Adrenal gland (tissue), 12 donors: ENCODE measurements around the gene ZCCHC14. TPM values are rescaled to one million over a fixed set of nuclear protein-coding genes. Genes with fewer than 3 reads are reported as not detected.
"Not testable (repeated sequence)": the region's sequence is repeated elsewhere in the genome, so short reads cannot be mapped to it uniquely, and the experiment has no call there.

Experiments
- DNase-seq, 7 donors: peaks; one replicate each; pipeline ENCODE4 v3.0.0-alpha.2; 2019 to 2020
- H3K27ac ChIP-seq, 5 donors: fragments of 200-600 bp; sonication (generic) in 4 of 5; 1 replicate in 3 of 5; 2 replicates in 2 of 5; pipeline versions ENCODE4 v1.5.1 to v1.8.0; 2016 to 2020; ENCODE audit warnings: mild to moderate bottlenecking in 1 of 5
- H3K27me3 ChIP-seq: fragments of 200-600 bp; 2 replicates; pipeline ENCODE4 v1.8.0; 2021
- H3K36me3 ChIP-seq, 2 donors: fragments of 200-600 bp; replicated peaks in 1 of 2; 1 replicate in 1 of 2; 2 replicates in 1 of 2; pipeline versions ENCODE4 v1.5.1 to v1.8.0; 2018 to 2022
- H3K4me1 ChIP-seq, 2 donors: fragments of 200-600 bp; replicated peaks in 1 of 2; 1 replicate in 1 of 2; 2 replicates in 1 of 2; pipeline versions ENCODE4 v1.5.1 to v1.8.0; 2018 to 2021
- H3K4me3 ChIP-seq, 4 donors: fragments of 200-600 bp; sonication (generic) in 3 of 4; one replicate each; pipeline ENCODE4 v1.5.1; 2016 to 2018
- H3K9me3 ChIP-seq, 3 donors: fragments of 200-600 bp; sonication (generic) in 1 of 3; replicated peaks in 1 of 3; 1 replicate in 2 of 3; 2 replicates in 1 of 3; pipeline versions ENCODE4 v1.5.1 to v1.8.0; 2016 to 2021
- CTCF ChIP-seq, 6 experiments: fragments of 450-650 bp in 4 of 6; fragments of 200-600 bp in 2 of 6; sonication (generic) in 1 of 6; IDR thresholded peaks; 1 replicate in 5 of 6; 2 replicates in 1 of 6; pipeline versions ENCODE4 v1.5.1 to v1.8.0; 2016 to 2021; ENCODE audit warnings: antibody characterized with exemption in 6 of 6, mild to moderate bottlenecking in 2 of 6, moderate library complexity in 1 of 6
- POLR2A ChIP-seq, 2 donors: fragments of 450-650 bp; IDR thresholded peaks; one replicate each; pipeline ENCODE4 v1.6.1; 2017; ENCODE audit warnings: antibody characterized with exemption in 2 of 2, mild to moderate bottlenecking in 2 of 2, moderate library complexity in 1 of 2
- WGBS, 4 donors: extraction: QIAGEN DNeasy Blood & Tissue Kit in 2 of 4; methylation state at CpG; one replicate each; pipeline versions ENCODE4 v1.1.5 to v1.1.7; 2013 to 2017; 5-methylcytosine and 5-hydroxymethylcytosine counted together
- intact Hi-C, 2 donors: fragments of 100-400 bp; cut with DNase I; formaldehyde crosslinking; loops; one replicate each; pipeline versions ENCODE4 v1.14.1 to v1.15.0; 2022 to 2023
- polyA plus RNA-seq, 3 donors: library from polyadenylated mRNA; stranded (reverse); fragments of 200-250 nt in 2 of 3; fragments of 350-450 nt in 1 of 3; fragmentation: Illumina TruSeq in 1 of 3; extraction: RNeasy Lipid Tissue Mini Kit (QIAGEN cat#74804) in 1 of 3; gene quantifications; one replicate each; pipeline ENCODE4 v1.2.3, GENCODE V29; 2013 to 2014
- total RNA-seq, 9 donors: library from RNA; depleted of rRNA in 4 of 9; stranded (reverse); fragments of >200 nt in 4 of 9; fragments of 120-200 nt in 1 of 9; fragmentation: NEBNext Ultra II Directional in 1 of 9; extraction: Animal tissue kit (Norgen Biotek cat#: 25700) in 1 of 9; gene quantifications; one replicate each; pipeline versions ENCODE4 v1.1.0 to v1.2.4, GENCODE V29; 2013 to 2023
- donor health status: healthy with polysubstance abuse.
- donor health status: Bipolar disorder and iron deficiency.
- donor health status: DM: yes; HTN: yes; CAD: no.
- donor health status: DM: no; HTN: no; CAD: no.
- donor health status: DM: no; HTN: no; CAD: no.
- donor health status: DM: yes; HTN: yes; CAD: no.

The ZCCHC14 gene
- total and polyA plus RNA-seq, 12 donors, result 10.6 to 49.8 (median 28.7) TPM

DNA sequence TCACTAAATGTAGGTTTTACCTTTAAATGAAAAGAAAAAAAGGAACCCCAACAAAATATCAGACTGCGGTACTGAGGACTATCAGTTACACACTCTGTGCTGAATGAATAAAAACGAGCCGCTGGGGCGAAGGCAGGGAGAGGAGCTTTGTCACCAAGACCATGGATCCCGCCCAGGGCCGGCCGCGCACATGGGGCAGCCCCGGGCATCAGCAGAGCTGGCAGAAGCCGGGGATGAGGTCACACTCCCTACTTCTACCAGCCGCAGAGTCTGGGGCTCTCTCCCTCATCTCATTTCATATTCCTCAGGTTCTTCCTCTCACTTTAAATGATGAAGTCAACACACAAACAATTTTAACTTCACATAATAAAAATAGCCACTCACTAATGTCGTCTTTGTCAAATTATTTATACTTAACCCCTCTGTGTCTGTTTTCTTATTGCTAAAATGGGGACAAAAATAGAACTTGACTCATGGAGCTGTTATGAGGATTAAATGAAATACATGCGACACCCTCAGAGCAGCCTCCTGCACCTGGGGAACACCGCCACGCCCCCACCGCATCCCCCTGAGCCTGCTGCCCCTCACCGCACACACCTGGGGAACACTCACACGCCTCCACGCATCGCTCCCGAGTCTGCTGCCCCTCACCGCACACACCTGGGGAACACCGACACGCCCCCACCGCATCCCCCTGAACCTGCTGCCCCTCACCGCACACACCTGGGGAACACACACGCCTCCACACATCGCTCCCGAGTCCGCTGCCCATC is 15.4 kb downstream of the ZCCHC14 start:
- DNase-seq, result peak; percentile 87 to 95 (median 92)
- 63 to 70% (median 64%) methylated on average over 29 to 30 of the region's 30 CpGs for WGBS, 4 donors

DNA sequence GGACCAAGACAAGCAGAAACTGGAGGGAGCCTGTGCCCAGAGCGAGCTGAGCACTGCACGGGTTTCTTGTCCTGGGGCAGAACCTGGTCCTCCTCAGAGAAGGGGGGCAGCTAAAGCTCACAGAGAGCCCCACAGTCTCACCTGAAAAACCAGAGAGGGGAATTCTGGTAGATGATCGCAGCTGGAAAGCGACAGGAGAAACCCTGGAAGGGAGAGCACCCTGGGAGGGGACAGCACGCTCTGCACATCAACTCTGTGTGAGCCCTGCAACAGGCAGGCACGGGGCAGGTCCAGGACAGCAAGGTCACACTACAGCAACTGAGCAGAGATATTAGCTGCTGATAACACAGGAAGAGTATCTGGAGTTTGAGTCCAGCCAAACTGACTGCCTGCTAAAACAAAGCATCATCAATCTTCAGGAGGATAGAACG is 18.2 kb downstream of the ZCCHC14 start:
- Histone ChIP-seq H3K36me3 (no peaks in the 10 kb centered on the region), H3K4me3 (no peak overlapping the region), H3K9me3 (no peaks in the 10 kb centered on the region), H3K27ac (peak overlapping the region in 3 of 5 donors; percentile 47 to 75 (median 48)), H3K27me3 (no peaks in the 10 kb centered on the region), H3K4me1 (peaks cover 23 to 60% of the 10 kb centered on the region in 2 donors)
- DNase-seq, result peak in 6 of 7 donors; percentile 77 to 91 (median 81)
- no peak for TF ChIP-seq CTCF (IDR thresholded peaks at IDR 0.05)
- TF ChIP-seq POLR2A (IDR thresholded peaks at IDR 0.05), result peak in 1 of 2 donors; percentile 71
- WGBS, 4 donors, result 40 to 58% (median 42%) methylated on average over 6 to 7 of the region's 7 CpGs
- intact Hi-C loops, result no loop called here

More for the DNA sequence above, 15.4 kb downstream of the ZCCHC14 start:
- H3K36me3 ChIP-seq, H3K27me3 ChIP-seq, intact Hi-C loops, H3K9me3 ChIP-seq, H3K4me3 ChIP-seq: not testable (repeated sequence)
- Histone ChIP-seq H3K4me1 (peaks cover 13 to 39% of the 10 kb centered on the region in 2 donors), H3K27ac (peak overlapping the region in 4 of 5 donors; percentile 3 to 63 (median 58))
- TF ChIP-seq POLR2A (IDR thresholded peaks at IDR 0.05), result peak in 1 of 2 donors; percentile 56

DNA sequence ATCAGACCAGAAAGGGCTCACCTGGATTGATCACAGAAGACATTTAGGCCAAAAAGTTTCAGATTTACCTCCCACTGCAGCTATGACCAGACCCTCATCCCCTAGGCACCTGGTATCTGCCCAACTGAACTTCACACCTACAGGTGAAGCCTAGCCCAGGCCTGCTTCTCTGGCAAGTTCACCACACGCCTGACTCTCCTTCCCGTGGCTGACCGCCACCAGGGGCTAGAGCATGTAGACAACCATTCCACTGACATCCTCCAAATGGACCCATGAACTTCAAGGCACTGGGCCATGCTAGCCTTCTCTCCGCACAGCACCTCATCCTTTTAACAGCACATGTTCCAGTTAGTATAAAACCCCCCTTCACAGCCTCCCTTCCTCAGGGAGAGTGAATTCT is 18.8 kb downstream of the ZCCHC14 start:
- WGBS, 4 donors, result 86 to 96% (median 94%) methylated on average over 4 of the region's 4 CpGs
- TF ChIP-seq POLR2A (IDR thresholded peaks at IDR 0.05) (no peak), CTCF (IDR thresholded peaks at IDR 0.05) (no peak)
- H3K4me3 ChIP-seq, result no peak overlapping the region
- intact Hi-C loops, result no loop called here
- H3K27ac ChIP-seq, result peak overlapping the region in 3 of 5 donors; percentile 47 to 75 (median 48)
- H3K27me3 ChIP-seq, result no peaks in the 10 kb centered on the region
- DNase-seq, result no peak
- H3K9me3 ChIP-seq, result no peaks in the 10 kb centered on the region
- H3K4me1 ChIP-seq, result peaks cover 29 to 65% of the 10 kb centered on the region in 2 donors
- no peaks in the 10 kb centered on the region for H3K36me3 ChIP-seq

DNA sequence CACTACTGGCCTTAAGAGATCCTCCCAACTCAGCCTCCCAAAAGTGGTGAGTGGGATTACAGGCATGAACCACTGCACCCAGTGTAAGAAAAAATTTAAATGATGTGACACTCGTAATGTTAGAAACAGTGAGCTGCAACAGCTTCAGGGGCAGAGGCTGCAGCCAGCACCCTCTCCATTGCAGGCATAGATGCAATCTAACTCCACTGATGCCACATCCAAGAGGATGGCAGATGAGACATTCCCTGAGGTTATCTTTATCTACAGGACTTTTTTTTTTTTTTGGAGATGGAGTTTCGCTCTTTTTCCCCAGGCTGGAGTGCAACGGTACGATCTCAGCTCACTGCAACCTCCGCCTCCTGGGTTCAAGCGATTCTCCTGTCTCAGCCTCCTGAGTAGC is 19.9 kb downstream of the ZCCHC14 start:
- DNase-seq, result no peak

DNA sequence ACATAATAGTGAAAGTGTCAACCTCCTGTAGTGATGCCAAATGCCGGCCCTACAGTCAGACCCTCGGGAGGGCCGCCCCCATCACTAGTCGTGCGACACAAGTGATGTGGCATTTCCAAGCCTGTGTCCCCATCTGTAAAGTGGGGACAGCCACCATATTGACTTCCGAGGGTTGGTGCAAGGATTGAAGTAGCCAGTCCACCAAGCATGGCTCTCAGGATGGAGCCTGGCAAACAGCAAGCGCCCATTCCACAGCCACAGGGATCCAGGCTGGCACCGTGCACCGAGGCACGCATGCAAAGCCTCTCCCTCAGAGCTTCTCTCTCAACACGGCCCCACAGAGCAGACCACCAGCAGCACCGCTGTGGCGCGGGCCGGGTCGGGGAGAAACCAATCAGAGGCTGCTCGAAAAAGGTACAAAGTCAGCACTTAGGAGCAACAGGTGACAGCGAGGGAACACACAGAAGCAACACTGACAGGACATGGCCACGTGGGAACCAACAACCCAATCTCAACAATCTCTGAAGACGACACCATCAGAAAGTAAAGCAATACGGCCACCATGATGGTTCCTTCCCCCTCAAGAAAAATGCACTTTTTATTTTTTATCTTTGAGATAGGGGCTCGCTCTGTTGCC is 20.6 kb downstream of the ZCCHC14 start:
- no peak for DNase-seq
- H3K27ac ChIP-seq, result peak overlapping the region in 2 of 5 donors; percentile 51 to 63
- H3K9me3 ChIP-seq, result no peaks in the 10 kb centered on the region
- intact Hi-C loops, result no loop called here
- 88 to 90% (median 89%) methylated on average over 17 to 22 of the region's 22 CpGs for whole genome bisulfite sequencing, 4 donors
- H3K36me3 ChIP-seq, result no peaks in the 10 kb centered on the region
- TF ChIP-seq CTCF (IDR thresholded peaks at IDR 0.05) (no peak), POLR2A (IDR thresholded peaks at IDR 0.05) (no peak)
- no peak overlapping the region for H3K4me3 ChIP-seq
- peaks cover 34 to 70% of the 10 kb centered on the region in 2 donors for H3K4me1 ChIP-seq
- H3K27me3 ChIP-seq, result no peaks in the 10 kb centered on the region

More for the DNA sequence above, 19.9 kb downstream of the ZCCHC14 start:
- no peak overlapping the region for H3K4me3 ChIP-seq
- peaks cover 34 to 73% of the 10 kb centered on the region in 2 donors for H3K4me1 ChIP-seq
- no peaks in the 10 kb centered on the region for H3K27me3 ChIP-seq
- intact Hi-C loops, result no loop called here
- H3K36me3 ChIP-seq, result no peaks in the 10 kb centered on the region
- WGBS, 4 donors, result 89 to 97% (median 94%) methylated on average over 6 of the region's 6 CpGs
- no peaks in the 10 kb centered on the region for H3K9me3 ChIP-seq
- no peak for TF ChIP-seq POLR2A (IDR thresholded peaks at IDR 0.05)
- H3K27ac ChIP-seq, result no peak overlapping the region
